Stromal cell of bone marrow (primary cell): Measurements from ENCODE around the gene TLE2.

Source experiments
- DNase-seq: peaks from one replicate; pipeline ENCODE4 v3.0.0-alpha.2; 2012; ENCODE audit warnings: low read depth

Gene TLE2

DNA sequence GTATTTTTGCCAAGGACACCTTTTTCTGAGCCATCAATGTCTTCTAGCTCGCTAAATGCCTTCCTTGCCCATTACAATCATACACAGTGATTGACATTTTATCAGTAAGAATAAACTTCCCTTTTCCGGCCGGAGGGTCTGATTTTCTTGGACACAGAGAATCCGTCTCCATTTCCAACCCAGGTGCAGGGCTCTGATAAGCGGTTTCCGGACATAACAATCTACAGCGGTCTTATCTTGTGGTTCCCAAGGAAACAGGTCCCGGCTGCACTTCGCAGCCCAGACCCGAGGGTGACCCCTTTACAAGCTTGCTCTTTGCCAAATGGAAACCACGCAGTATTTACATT is 79.2 kb downstream of the TLE2 start:
- no peak for DNase-seq
